Pancreas (tissue), 10 donors: ENCODE results near the gene PAXX. TPM values are rescaled to one million over a fixed set of nuclear protein-coding genes. Genes with fewer than 3 reads are reported as not detected.

ENCODE experiments used
- ATAC-seq, 4 donors: fragments of 200-7000 bp; cut with Tn5 transposase; one replicate each; pipeline versions ENCODE4 v1.8.0 to v1.9.1; 2020; ENCODE audit warnings: mild to moderate bottlenecking in 4 of 4, moderate library complexity in 4 of 4
- DNase-seq, 6 donors: peaks; one replicate each; pipeline ENCODE4 v3.0.0-alpha.2; 2020
- FAIRE-seq: peaks from 2 replicates; lab custom pipeline; 2012; peaks lifted over from hg19 to GRCh38; lab: Jason Lieb, UNC
- H3K27ac ChIP-seq, 4 donors: fragments of 200-600 bp; sonication (generic); 1 replicate in 3 of 4; 2 replicates in 1 of 4; pipeline versions ENCODE4 v1.5.0 to v1.8.0; 2020
- H3K27me3 ChIP-seq, 4 donors: fragments of 200-600 bp; one replicate each; pipeline ENCODE4 v1.8.0; 2021
- H3K36me3 ChIP-seq, 3 donors: fragments of 200-600 bp; sonication (generic) in 1 of 3; one replicate each; pipeline versions ENCODE4 v1.5.0 to v1.8.0; 2020 to 2021
- H3K4me1 ChIP-seq, 3 donors: fragments of 200-600 bp; one replicate each; pipeline ENCODE4 v1.8.0; 2021
- H3K4me3 ChIP-seq, 4 donors: fragments of 200-600 bp; sonication (generic) in 2 of 4; one replicate each; pipeline versions ENCODE4 v1.5.0 to v1.8.0; 2020 to 2021
- H3K9me3 ChIP-seq, 4 donors: fragments of 200-600 bp; one replicate each; pipeline ENCODE4 v1.8.0; 2021
- CTCF ChIP-seq, 4 donors: fragments of 200-600 bp; sonication (generic) in 3 of 4; IDR thresholded peaks; one replicate each; pipeline versions ENCODE4 v1.5.0 to v1.8.0; 2021; ENCODE audit warnings: antibody characterized with exemption in 4 of 4
- WGBS, 2 donors: extraction: QIAGEN DNeasy Blood & Tissue Kit; methylation state at CpG; one replicate each; pipeline ENCODE4 v1.1.7; 2013; 5-methylcytosine and 5-hydroxymethylcytosine counted together
- intact Hi-C, 3 donors: fragments of 100-400 bp; cut with DNase I; formaldehyde crosslinking; loops; one replicate each; pipeline versions ENCODE4 v1.11.1 to v1.14.2; 2022
- polyA plus RNA-seq, 2 donors: library from polyadenylated mRNA; stranded (reverse); fragments of 200-250 nt; gene quantifications; one replicate each; pipeline ENCODE4 v1.2.3, GENCODE V29; 2013
- total RNA-seq, 6 donors: library from RNA; stranded (reverse); fragmentation: NEBNext Ultra II Directional in 4 of 6; extraction: Animal tissue kit (Norgen Biotek cat#: 25700) in 4 of 6; gene quantifications; one replicate each; pipeline versions ENCODE4 v1.2.1 to v1.2.4, GENCODE V29; 2021 to 2023
- donor health status: healthy with polysubstance abuse.
- donor health status: DM: no; HTN: no; CAD: no; lungs with moderate emphysema.
- donor health status: DM: no; HTN: no; CAD: no.
- donor health status: control.
- donor health status: control.
- donor health status: Bipolar disorder and iron deficiency.
- donor health status: DM: yes; HTN: yes; CAD: no.
- donor health status: DM: no; HTN: no; CAD: no.
- donor health status: DM: no; HTN: no; CAD: no.
- donor health status: DM: yes; HTN: yes; CAD: no.

The PAXX gene
- total and polyA plus RNA-seq, 8 donors, result 16.0 to 222 (median 21.0) TPM

- H3K4me1 ChIP-seq, result no peaks in the 10 kb centered on the region
- intact Hi-C loops, result loop anchor here in 2 of 3 donors (5.0 kb wide), 3 partner anchors 88 to 263 kb away; partner anchors contain the start of gene C8G (in 1 of the 2)
- no peak overlapping the region for H3K27ac ChIP-seq
- H3K27me3 ChIP-seq, result no peaks in the 10 kb centered on the region
- H3K9me3 ChIP-seq, result no peaks in the 10 kb centered on the region
- 17 to 20% methylated on average over 24 of the region's 24 CpGs for WGBS, 2 donors
- peak; percentile 82 to 91 (median 90) for ATAC-seq
- H3K4me3 ChIP-seq, result no peak overlapping the region
- peak; percentile 80 to 88 (median 83) for TF ChIP-seq CTCF (IDR thresholded peaks at IDR 0.05)
- peaks cover 0 to 7% (median 0%) of the 10 kb centered on the region in 3 donors for H3K36me3 ChIP-seq
- peak; percentile 73 to 95 (median 88) for DNase-seq
- no peak for FAIRE-seq
Measured at GRCh38 chr9:137034709-137035506, 42.7 kb downstream of the PAXX start.

GRCh38 chr9:137035507-137035834 lies 43.2 kb downstream of the PAXX start:
- Histone ChIP-seq H3K36me3 (peaks cover 0 to 7% (median 0%) of the 10 kb centered on the region in 3 donors), H3K27me3 (no peaks in the 10 kb centered on the region), H3K4me1 (no peaks in the 10 kb centered on the region), H3K9me3 (no peaks in the 10 kb centered on the region), H3K27ac (no peak overlapping the region), H3K4me3 (no peak overlapping the region)
- FAIRE-seq, result no peak
- ATAC-seq, result peak; percentile 3 to 18 (median 6)
- no peak for TF ChIP-seq CTCF (IDR thresholded peaks at IDR 0.05)
- 28 to 33% methylated on average over 9 of the region's 9 CpGs for WGBS, 2 donors
- DNase-seq, result no peak
- intact Hi-C loops, result loop anchor here in 2 of 3 donors (5.0 kb wide), 2 partner anchors 88 to 248 kb away; partner anchors contain the start of gene C8G (in 1 of the 2)

- intact Hi-C loops, result loop anchor here in 2 of 3 donors (5.0 kb wide), 2 partner anchors 89 to 249 kb away; partner anchors contain the start of gene C8G (in 1 of the 2)
- FAIRE-seq (no peak), ATAC-seq (peak in 1 of 4 donors; percentile 5), DNase-seq (no peak)
- Histone ChIP-seq H3K4me3 (no peak overlapping the region), H3K4me1 (no peaks in the 10 kb centered on the region), H3K27me3 (no peaks in the 10 kb centered on the region), H3K9me3 (no peaks in the 10 kb centered on the region), H3K36me3 (peaks cover 0 to 7% (median 0%) of the 10 kb centered on the region in 3 donors), H3K27ac (no peak overlapping the region)
- WGBS, 2 donors, result 66 to 74% methylated on average over 8 of the region's 8 CpGs
- no peak for TF ChIP-seq CTCF (IDR thresholded peaks at IDR 0.05)
Measured at GRCh38 chr9:137035937-137036336, 43.7 kb downstream of the PAXX start.

- DNase-seq, result no peak
- FAIRE-seq, result no peak
- H3K9me3 ChIP-seq, result no peaks in the 10 kb centered on the region
- TF ChIP-seq CTCF (IDR thresholded peaks at IDR 0.05), result no peak
- H3K27me3 ChIP-seq, result no peaks in the 10 kb centered on the region
- no peak overlapping the region for H3K4me3 ChIP-seq
- no peak overlapping the region for H3K27ac ChIP-seq
- no peaks in the 10 kb centered on the region for H3K4me1 ChIP-seq
- peaks cover 0 to 7% (median 0%) of the 10 kb centered on the region in 3 donors for H3K36me3 ChIP-seq
- WGBS, 2 donors, result 61% methylated on average over 13 of the region's 13 CpGs
- intact Hi-C loops, result loop anchor here in 2 of 3 donors (5.0 kb wide), 2 partner anchors 90 to 250 kb away; partner anchors contain the start of gene C8G (in 1 of the 2)
- no peak for ATAC-seq
Measured at GRCh38 chr9:137037035-137037434, 44.8 kb downstream of the PAXX start.
